HepG2 (cell line): ENCODE results near the gene RANBP3. TPM values are rescaled to one million over a fixed set of nuclear protein-coding genes. Genes with fewer than 3 reads are reported as not detected.

ENCODE experiments used
- HDAC6 ChIP-seq: fragments of 200-600 bp; sonication (generic); IDR thresholded peaks from 2 replicates; pipeline ENCODE4 v1.7.0; 2017; ENCODE audit warnings: mild to moderate bottlenecking, antibody characterized with exemption, low read length, low read depth
- HMG20A ChIP-seq: IDR thresholded peaks from 2 replicates; pipeline ENCODE4 v1.6.1; 2016; ENCODE audit warnings: borderline replicate concordance
- MAFF ChIP-seq: IDR thresholded peaks from 2 replicates; pipeline ENCODE4 v1.6.1; 2011; ENCODE audit warnings: low read depth, low read length, improper control_type of control experiment
- NONO ChIP-seq, 2 experiments: fragments of 450-650 bp in 1 of 2; sonication (generic) in 1 of 2; formaldehyde crosslinking in 1 of 2; IDR thresholded peaks in 1 of 2; conservative IDR thresholded peaks in 1 of 2; 2 replicates each; pipeline versions ENCODE4 v1.6.1 to v1.8.0; 2017 to 2022; ENCODE audit warnings: mild to moderate bottlenecking in 1 of 2, missing genetic modification reagents in 1 of 2, moderate library complexity in 1 of 2
- NR1H2 ChIP-seq: sonication (generic); formaldehyde crosslinking; IDR thresholded peaks from 2 replicates; pipeline ENCODE4 v1.8.1; 2022; ENCODE audit warnings: low read depth, missing genetic modification reagents, borderline replicate concordance
- PHF20 ChIP-seq: sonication (generic); formaldehyde crosslinking; IDR thresholded peaks from 2 replicates; pipeline ENCODE4 v1.5.0; 2020; ENCODE audit warnings: mild to moderate bottlenecking, missing genetic modification reagents
- SYNCRIP ChIP-seq: fragments of 200-400 bp; formaldehyde crosslinking; IDR thresholded peaks from 2 replicates; pipeline ENCODE4 v1.6.1; 2018; ENCODE audit warnings: mild to moderate bottlenecking, low read depth, low read length; ENCODE audit not compliant: insufficient read depth
- TP53 ChIP-seq: sonication (generic); formaldehyde crosslinking; conservative IDR thresholded peaks from 2 replicates; pipeline ENCODE4 v1.4.0; 2020; ENCODE audit warnings: missing genetic modification reagents
- ZFY ChIP-seq: sonication (generic); formaldehyde crosslinking; IDR thresholded peaks from 2 replicates; pipeline ENCODE4 v1.4.0; 2020; ENCODE audit warnings: missing genetic modification reagents
- ZNF264 ChIP-seq: sonication (generic); formaldehyde crosslinking; IDR thresholded peaks from 2 replicates; pipeline ENCODE4 v1.4.0; 2020; ENCODE audit warnings: missing genetic modification reagents
- ZNF354B ChIP-seq: sonication (generic); formaldehyde crosslinking; IDR thresholded peaks from 2 replicates; pipeline ENCODE4 v1.8.0; 2022; ENCODE audit warnings: mild to moderate bottlenecking, missing genetic modification reagents
- ZNF766 ChIP-seq: sonication (generic); formaldehyde crosslinking; IDR thresholded peaks from 2 replicates; pipeline ENCODE4 v1.5.0; 2020; ENCODE audit warnings: missing genetic modification reagents, borderline replicate concordance
- ZSCAN31 ChIP-seq: sonication (generic); formaldehyde crosslinking; IDR thresholded peaks from 2 replicates; pipeline ENCODE4 v1.5.0; 2020; ENCODE audit warnings: low read depth, mild to moderate bottlenecking, missing genetic modification reagents
- polyA plus RNA-seq, 8 experiments: library from polyadenylated mRNA; depleted of rRNA in 3 of 8; stranded (reverse) in 7 of 8; unstranded in 1 of 8; fragments of >200 nt; fragmentation: Illumina TruSeq in 4 of 8; extraction: Trizol in 4 of 8; gene quantifications; 2 replicates each; pipeline versions ENCODE4 v1.2.1 to v1.2.3, GENCODE V29; 2011 to 2016; ENCODE audit warnings: low read depth in 4 of 8, missing spikeins in 1 of 8, mixed read lengths in 1 of 8; ENCODE audit not compliant: insufficient read depth in 1 of 8
- total RNA-seq, 5 experiments: library from RNA; depleted of rRNA; stranded (reverse); fragments of >200 nt; fragmentation: Illumina TruSeq; extraction: Trizol; gene quantifications; 2 replicates each; pipeline ENCODE4 v1.2.3, GENCODE V29; 2016; ENCODE audit warnings: low read depth in 1 of 5
- TF ChIP-seq, protein P1 (sequence below): sonication (generic); formaldehyde crosslinking; IDR thresholded peaks from 2 replicates; pipeline ENCODE4 v1.5.1; 2020; ENCODE audit warnings: mild to moderate bottlenecking, missing genetic modification reagents, moderate library complexity
- TF ChIP-seq, protein P2 (sequence below): sonication (generic); formaldehyde crosslinking; IDR thresholded peaks from 2 replicates; pipeline ENCODE4 v1.5.0; 2020; ENCODE audit warnings: mild to moderate bottlenecking, missing genetic modification reagents
- TF ChIP-seq, protein P3 (sequence below): sonication (generic); formaldehyde crosslinking; IDR thresholded peaks from 2 replicates; pipeline ENCODE4 v1.4.0; 2020; ENCODE audit warnings: missing genetic modification reagents
- TF ChIP-seq, protein P4 (sequence below): sonication (generic); formaldehyde crosslinking; IDR thresholded peaks from 2 replicates; pipeline ENCODE4 v1.5.1; 2020; ENCODE audit warnings: mild to moderate bottlenecking, missing genetic modification reagents, moderate library complexity
- TF ChIP-seq, protein P5 (sequence below): IDR thresholded peaks from 2 replicates; pipeline ENCODE4 v1.6.1; 2018; ENCODE audit warnings: missing genetic modification reagents, mild to moderate bottlenecking, missing compliant biosample characterization

The RANBP3 gene
- total and polyA plus RNA-seq, 2 of the 13 experiments (the other 11 are each of a cell fraction or from before 2014, with no cell fraction given), result 39.5 to 149 TPM

DNA sequence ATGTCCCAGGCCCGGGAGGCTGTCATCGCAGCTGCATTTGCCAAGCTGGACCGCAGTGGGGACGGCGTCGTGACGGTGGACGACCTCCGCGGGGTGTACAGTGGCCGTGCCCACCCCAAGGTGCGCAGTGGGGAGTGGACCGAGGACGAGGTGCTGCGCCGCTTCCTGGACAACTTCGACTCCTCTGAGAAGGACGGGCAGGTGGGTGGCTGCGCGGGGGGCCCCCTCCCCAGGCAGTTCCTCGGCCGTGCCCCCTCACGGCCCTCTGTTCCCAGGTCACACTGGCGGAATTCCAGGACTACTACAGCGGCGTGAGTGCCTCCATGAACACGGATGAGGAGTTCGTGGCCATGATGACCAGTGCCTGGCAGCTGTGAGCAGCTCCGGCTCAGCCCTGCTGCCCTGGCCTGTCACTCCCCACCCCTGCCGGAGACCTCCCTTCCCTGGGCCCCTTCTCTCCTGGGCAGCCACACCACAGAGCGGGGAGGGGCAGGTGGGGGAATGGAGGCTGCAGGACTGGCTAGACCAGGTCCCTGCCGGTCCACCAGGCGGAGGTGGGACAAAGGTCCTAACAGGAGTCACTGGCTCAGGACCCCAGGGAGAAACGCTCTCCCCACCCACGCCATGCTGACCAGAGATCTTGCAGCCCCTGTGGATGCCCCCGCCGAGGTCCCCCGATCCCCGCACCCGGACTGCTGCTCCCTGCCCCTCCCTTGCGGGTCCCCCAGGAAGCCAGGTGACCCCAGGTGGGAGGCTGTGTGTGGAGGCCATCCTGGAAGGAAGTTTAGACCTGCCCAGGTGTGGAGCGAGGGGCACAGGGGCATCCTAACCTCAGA is 62.8 kb downstream of the RANBP3 start (continued):
- TF ChIP-seq, protein P1, sequence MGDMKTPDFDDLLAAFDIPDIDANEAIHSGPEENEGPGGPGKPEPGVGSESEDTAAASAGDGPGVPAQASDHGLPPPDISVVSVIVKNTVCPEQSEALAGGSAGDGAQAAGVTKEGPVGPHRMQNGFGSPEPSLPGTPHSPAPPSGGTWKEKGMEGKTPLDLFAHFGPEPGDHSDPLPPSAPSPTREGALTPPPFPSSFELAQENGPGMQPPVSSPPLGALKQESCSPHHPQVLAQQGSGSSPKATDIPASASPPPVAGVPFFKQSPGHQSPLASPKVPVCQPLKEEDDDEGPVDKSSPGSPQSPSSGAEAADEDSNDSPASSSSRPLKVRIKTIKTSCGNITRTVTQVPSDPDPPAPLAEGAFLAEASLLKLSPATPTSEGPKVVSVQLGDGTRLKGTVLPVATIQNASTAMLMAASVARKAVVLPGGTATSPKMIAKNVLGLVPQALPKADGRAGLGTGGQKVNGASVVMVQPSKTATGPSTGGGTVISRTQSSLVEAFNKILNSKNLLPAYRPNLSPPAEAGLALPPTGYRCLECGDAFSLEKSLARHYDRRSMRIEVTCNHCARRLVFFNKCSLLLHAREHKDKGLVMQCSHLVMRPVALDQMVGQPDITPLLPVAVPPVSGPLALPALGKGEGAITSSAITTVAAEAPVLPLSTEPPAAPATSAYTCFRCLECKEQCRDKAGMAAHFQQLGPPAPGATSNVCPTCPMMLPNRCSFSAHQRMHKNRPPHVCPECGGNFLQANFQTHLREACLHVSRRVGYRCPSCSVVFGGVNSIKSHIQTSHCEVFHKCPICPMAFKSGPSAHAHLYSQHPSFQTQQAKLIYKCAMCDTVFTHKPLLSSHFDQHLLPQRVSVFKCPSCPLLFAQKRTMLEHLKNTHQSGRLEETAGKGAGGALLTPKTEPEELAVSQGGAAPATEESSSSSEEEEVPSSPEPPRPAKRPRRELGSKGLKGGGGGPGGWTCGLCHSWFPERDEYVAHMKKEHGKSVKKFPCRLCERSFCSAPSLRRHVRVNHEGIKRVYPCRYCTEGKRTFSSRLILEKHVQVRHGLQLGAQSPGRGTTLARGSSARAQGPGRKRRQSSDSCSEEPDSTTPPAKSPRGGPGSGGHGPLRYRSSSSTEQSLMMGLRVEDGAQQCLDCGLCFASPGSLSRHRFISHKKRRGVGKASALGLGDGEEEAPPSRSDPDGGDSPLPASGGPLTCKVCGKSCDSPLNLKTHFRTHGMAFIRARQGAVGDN, result peak; percentile 60
- TF ChIP-seq, protein P2, sequence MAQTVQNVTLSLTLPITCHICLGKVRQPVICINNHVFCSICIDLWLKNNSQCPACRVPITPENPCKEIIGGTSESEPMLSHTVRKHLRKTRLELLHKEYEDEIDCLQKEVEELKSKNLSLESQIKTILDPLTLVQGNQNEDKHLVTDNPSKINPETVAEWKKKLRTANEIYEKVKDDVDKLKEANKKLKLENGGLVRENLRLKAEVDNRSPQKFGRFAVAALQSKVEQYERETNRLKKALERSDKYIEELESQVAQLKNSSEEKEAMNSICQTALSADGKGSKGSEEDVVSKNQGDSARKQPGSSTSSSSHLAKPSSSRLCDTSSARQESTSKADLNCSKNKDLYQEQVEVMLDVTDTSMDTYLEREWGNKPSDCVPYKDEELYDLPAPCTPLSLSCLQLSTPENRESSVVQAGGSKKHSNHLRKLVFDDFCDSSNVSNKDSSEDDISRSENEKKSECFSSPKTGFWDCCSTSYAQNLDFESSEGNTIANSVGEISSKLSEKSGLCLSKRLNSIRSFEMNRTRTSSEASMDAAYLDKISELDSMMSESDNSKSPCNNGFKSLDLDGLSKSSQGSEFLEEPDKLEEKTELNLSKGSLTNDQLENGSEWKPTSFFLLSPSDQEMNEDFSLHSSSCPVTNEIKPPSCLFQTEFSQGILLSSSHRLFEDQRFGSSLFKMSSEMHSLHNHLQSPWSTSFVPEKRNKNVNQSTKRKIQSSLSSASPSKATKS (CRISPR knock-in tag), result no peak
- no peak for TF ChIP-seq ZNF354B
- no peak for TF ChIP-seq HMG20A (CRISPR knock-in tag)
- TF ChIP-seq TP53, result no peak
- no peak for TF ChIP-seq PHF20
- TF ChIP-seq NR1H2, result no peak
- 0 out of 2 replicates have a peak, but pooled peaks have one; percentile 19 for TF ChIP-seq ZFY (CRISPR knock-in tag)
- no peak for TF ChIP-seq NONO (IDR thresholded peaks at IDR 0.05)
- TF ChIP-seq NONO (CRISPR knock-in tag; conservative IDR thresholded peaks at IDR 0.05), result peak; percentile 50; the same call in 1 of the 2 replicates
- TF ChIP-seq, protein P3, sequence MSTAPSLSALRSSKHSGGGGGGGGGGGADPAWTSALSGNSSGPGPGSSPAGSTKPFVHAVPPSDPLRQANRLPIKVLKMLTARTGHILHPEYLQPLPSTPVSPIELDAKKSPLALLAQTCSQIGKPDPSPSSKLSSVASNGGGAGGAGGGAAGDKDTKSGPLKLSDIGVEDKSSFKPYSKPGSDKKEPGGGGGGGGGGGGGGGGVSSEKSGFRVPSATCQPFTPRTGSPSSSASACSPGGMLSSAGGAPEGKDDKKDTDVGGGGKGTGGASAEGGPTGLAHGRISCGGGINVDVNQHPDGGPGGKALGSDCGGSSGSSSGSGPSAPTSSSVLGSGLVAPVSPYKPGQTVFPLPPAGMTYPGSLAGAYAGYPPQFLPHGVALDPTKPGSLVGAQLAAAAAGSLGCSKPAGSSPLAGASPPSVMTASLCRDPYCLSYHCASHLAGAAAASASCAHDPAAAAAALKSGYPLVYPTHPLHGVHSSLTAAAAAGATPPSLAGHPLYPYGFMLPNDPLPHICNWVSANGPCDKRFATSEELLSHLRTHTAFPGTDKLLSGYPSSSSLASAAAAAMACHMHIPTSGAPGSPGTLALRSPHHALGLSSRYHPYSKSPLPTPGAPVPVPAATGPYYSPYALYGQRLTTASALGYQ (CRISPR knock-in tag), result no peak
- TF ChIP-seq ZNF766 (CRISPR knock-in tag), result no peak
- TF ChIP-seq, protein P4, sequence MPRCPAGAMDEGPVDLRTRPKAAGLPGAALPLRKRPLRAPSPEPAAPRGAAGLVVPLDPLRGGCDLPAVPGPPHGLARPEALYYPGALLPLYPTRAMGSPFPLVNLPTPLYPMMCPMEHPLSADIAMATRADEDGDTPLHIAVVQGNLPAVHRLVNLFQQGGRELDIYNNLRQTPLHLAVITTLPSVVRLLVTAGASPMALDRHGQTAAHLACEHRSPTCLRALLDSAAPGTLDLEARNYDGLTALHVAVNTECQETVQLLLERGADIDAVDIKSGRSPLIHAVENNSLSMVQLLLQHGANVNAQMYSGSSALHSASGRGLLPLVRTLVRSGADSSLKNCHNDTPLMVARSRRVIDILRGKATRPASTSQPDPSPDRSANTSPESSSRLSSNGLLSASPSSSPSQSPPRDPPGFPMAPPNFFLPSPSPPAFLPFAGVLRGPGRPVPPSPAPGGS (CRISPR knock-in tag), result no peak
- TF ChIP-seq, protein P5, sequence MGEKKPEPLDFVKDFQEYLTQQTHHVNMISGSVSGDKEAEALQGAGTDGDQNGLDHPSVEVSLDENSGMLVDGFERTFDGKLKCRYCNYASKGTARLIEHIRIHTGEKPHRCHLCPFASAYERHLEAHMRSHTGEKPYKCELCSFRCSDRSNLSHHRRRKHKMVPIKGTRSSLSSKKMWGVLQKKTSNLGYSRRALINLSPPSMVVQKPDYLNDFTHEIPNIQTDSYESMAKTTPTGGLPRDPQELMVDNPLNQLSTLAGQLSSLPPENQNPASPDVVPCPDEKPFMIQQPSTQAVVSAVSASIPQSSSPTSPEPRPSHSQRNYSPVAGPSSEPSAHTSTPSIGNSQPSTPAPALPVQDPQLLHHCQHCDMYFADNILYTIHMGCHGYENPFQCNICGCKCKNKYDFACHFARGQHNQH (CRISPR knock-in tag), result no peak
- TF ChIP-seq SYNCRIP, result no peak
- TF ChIP-seq ZSCAN31, result no peak
- no peak for TF ChIP-seq ZNF264
- no peak for TF ChIP-seq MAFF
- no peak for TF ChIP-seq HDAC6
